ENCODE measurements around the gene ZNF212. TPM values are rescaled to one million over a fixed set of nuclear protein-coding genes. Genes with fewer than 3 reads are reported as not detected.

The ZNF212 gene
- total RNA-seq, 1 donor from 2014 or later: 8.8 TPM

DNA sequence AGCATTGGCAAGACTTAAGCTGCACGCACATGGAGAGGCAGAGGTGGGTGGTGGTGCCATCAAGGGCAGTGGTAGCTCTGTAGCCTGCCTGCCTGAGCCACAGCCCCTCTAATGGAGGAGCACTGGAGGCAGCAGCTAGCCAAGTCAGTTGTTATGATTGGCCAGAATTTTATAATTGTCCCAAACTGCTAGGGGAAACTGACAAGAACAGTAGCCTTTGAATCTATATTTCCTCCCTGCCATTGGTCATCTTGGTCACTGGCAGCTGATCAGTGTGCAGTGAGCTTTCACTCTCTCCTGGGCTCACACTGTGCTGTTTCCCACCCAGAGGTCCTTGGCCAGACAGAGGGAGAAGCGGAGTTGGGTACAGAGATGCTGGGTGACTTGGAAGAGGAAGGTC is 12.9 kb downstream of the ZNF212 start:
- Histone ChIP-seq H3K9me3 (no peaks in the 10 kb centered on the region), H3K27ac (no peak overlapping the region), H3K36me3 (peaks cover 6 to 43% of the 10 kb centered on the region in 2 donors), H3K4me3 (no peak overlapping the region), H3K27me3 (no peaks in the 10 kb centered on the region), H3K4me1 (no peaks in the 10 kb centered on the region)
- TF ChIP-seq, protein P1, sequence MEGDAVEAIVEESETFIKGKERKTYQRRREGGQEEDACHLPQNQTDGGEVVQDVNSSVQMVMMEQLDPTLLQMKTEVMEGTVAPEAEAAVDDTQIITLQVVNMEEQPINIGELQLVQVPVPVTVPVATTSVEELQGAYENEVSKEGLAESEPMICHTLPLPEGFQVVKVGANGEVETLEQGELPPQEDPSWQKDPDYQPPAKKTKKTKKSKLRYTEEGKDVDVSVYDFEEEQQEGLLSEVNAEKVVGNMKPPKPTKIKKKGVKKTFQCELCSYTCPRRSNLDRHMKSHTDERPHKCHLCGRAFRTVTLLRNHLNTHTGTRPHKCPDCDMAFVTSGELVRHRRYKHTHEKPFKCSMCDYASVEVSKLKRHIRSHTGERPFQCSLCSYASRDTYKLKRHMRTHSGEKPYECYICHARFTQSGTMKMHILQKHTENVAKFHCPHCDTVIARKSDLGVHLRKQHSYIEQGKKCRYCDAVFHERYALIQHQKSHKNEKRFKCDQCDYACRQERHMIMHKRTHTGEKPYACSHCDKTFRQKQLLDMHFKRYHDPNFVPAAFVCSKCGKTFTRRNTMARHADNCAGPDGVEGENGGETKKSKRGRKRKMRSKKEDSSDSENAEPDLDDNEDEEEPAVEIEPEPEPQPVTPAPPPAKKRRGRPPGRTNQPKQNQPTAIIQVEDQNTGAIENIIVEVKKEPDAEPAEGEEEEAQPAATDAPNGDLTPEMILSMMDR (IDR thresholded peaks at IDR 0.05): no peak
- TF ChIP-seq POLR2AphosphoS5 (IDR thresholded peaks at IDR 0.05; ENCODE audit: insufficient read depth in 1 of 2, low read depth in 1 of 2) (no peak), POLR2A (IDR thresholded peaks at IDR 0.05) (no peak)
- intact Hi-C loops (cut with DNase I): no loop called here
- DNase-seq (ENCODE audit: extremely low spot score in 2 of 2): no peak

DNA sequence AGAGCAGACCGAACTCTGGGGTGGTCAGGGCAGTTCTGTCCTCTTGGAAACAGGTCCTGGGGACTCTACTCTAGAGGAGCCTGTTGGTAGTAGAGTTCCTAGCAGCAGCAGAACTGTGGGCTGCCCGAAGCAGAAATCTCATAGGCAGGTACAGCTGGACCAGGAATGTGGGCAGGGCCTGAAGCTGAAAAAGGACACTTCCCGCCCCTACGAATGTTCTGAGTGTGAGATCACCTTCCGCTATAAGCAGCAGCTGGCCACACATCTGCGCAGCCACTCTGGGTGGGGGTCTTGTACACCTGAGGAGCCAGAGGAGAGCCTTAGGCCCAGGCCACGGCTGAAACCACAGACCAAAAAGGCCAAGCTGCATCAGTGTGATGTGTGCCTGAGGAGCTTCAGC is 14.2 kb downstream of the ZNF212 start:
- Histone ChIP-seq H3K27me3 (no peaks in the 10 kb centered on the region), H3K4me3 (no peak overlapping the region), H3K36me3 (peaks cover 6 to 43% of the 10 kb centered on the region in 2 donors), H3K4me1 (no peaks in the 10 kb centered on the region), H3K9me3 (no peaks in the 10 kb centered on the region), H3K27ac (no peak overlapping the region)
- TF ChIP-seq, protein P1 (IDR thresholded peaks at IDR 0.05): no peak
- TF ChIP-seq POLR2A (IDR thresholded peaks at IDR 0.05) (no peak), POLR2AphosphoS5 (IDR thresholded peaks at IDR 0.05; ENCODE audit: insufficient read depth in 1 of 2, low read depth in 1 of 2) (no peak)
- no peak for DNase-seq (ENCODE audit: extremely low spot score in 2 of 2)
- intact Hi-C loops (cut with DNase I): no loop called here

DNA sequence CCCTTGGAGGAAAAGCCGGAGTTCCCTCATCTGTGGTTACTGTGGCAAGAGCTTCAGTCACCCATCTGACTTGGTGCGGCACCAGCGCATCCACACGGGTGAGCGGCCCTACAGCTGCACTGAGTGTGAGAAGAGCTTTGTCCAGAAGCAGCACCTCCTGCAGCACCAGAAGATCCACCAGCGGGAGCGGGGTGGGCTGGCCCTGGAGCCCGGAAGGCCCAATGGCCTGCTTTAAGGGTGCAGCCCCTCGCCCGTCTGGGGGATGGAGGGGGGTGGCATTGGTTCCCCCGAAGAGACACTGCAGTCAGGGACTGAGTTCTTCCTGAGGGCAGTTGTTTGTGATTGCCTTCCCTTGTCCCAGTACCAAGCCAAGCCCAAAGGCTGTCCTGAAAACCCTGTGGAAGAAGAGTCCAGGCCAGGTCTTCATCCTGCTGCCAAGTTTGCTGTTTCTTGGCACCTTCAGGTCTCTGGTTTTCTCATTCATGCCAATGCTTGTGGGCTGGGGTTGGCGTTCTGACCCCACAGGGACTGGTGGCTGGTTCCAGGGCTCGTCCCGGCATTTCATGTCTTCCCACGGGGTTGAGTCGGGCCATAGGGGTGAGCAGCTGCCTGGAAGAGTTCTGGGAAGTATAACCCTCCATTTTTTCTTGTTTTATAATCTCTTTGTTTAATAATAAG is 14.9 kb downstream of the ZNF212 start:
- no peaks in the 10 kb centered on the region for H3K9me3 ChIP-seq
- TF ChIP-seq POLR2A (IDR thresholded peaks at IDR 0.05) (no peak), POLR2AphosphoS5 (IDR thresholded peaks at IDR 0.05; ENCODE audit: insufficient read depth in 1 of 2, low read depth in 1 of 2) (no peak)
- TF ChIP-seq, protein P1 (IDR thresholded peaks at IDR 0.05): no peak
- peaks cover 6 to 43% of the 10 kb centered on the region in 2 donors for H3K36me3 ChIP-seq
- no peak for DNase-seq (ENCODE audit: extremely low spot score in 2 of 2)
- intact Hi-C loops (cut with DNase I): no loop called here
- no peak overlapping the region for H3K27ac ChIP-seq
- no peaks in the 10 kb centered on the region for H3K4me1 ChIP-seq
- H3K4me3 ChIP-seq: no peak overlapping the region
- no peaks in the 10 kb centered on the region for H3K27me3 ChIP-seq

DNA sequence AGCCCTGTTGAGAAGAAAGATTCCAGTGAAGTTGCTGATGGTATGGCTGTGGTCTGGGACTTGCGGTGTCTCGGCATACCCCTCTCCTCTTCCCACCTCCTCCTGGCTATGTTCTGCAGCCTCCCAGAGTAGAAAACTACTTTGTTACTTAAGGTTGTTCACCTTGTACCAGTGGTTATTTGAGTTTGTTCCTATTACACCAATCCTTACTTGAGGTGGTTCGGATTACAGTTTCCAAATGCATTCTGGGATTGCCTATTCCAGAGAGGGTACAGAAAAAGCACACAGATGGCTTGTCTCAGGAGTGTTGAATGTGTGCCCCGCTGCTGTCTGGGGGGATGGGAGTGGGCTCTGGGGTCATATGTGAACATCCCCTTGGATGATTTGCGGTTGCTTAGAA is 15.7 kb downstream of the ZNF212 start:
- no peak for DNase-seq (ENCODE audit: extremely low spot score in 2 of 2)
- Histone ChIP-seq H3K27me3 (no peaks in the 10 kb centered on the region), H3K4me1 (no peaks in the 10 kb centered on the region), H3K36me3 (peaks cover 6 to 40% of the 10 kb centered on the region in 2 donors), H3K9me3 (no peaks in the 10 kb centered on the region), H3K27ac (no peak overlapping the region), H3K4me3 (no peak overlapping the region)
- no peak for TF ChIP-seq POLR2AphosphoS5 (IDR thresholded peaks at IDR 0.05; ENCODE audit: insufficient read depth in 1 of 2, low read depth in 1 of 2)
- intact Hi-C loops (cut with DNase I): no loop called here

DNA sequence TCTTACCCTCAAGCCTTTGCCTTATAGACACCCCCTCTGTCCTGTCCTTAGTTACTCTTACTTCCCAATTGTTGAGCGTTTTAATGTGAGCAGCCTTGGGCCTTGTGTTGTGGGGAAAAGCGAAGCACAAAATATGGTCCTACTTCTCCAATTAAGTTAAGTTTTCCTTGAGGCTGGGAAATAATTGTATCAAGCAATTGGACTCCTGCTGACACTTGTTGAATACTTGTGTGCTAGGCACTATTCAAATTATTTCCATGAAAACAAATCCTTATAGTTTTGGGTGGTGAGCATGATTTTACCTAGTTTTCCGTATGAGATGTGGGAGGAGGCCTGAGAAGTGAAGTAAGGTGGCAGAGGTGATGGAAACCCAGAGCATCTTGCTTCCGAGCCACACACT is 17.1 kb downstream of the ZNF212 start:
- Histone ChIP-seq H3K27ac (no peak overlapping the region), H3K4me3 (no peak overlapping the region), H3K4me1 (no peaks in the 10 kb centered on the region), H3K27me3 (no peaks in the 10 kb centered on the region), H3K9me3 (no peaks in the 10 kb centered on the region), H3K36me3 (peaks cover 6 to 28% of the 10 kb centered on the region in 2 donors)
- TF ChIP-seq POLR2AphosphoS5 (IDR thresholded peaks at IDR 0.05; ENCODE audit: insufficient read depth in 1 of 2, low read depth in 1 of 2): no peak
- TF ChIP-seq, protein P1 (IDR thresholded peaks at IDR 0.05): no peak
- no peak for TF ChIP-seq POLR2A (IDR thresholded peaks at IDR 0.05)
- intact Hi-C loops (cut with DNase I): no loop called here
- no peak for DNase-seq (ENCODE audit: extremely low spot score in 2 of 2)
